Adipose tissue (tissue), 3 donors: Measurements from ENCODE around the gene DISC1. TPM values are rescaled to one million over a fixed set of nuclear protein-coding genes. Genes with fewer than 3 reads are reported as not detected.
"Not testable (repeated sequence)": the region's sequence is repeated elsewhere in the genome, so short reads cannot be mapped to it uniquely, and the experiment has no call there.

Source experiments
- H3K27ac ChIP-seq: one replicate; pipeline ENCODE4 v1.5.1; 2013; ENCODE audit warnings: low read depth, low read length
- WGBS, 3 donors: extraction: QIAGEN DNeasy Blood & Tissue Kit; methylation state at CpG; one replicate each; pipeline ENCODE4 v1.1.7; 2013; 5-methylcytosine and 5-hydroxymethylcytosine counted together
- polyA plus RNA-seq, 3 donors: library from polyadenylated mRNA; stranded (reverse); fragments of 200-250 nt; gene quantifications; one replicate each; pipeline ENCODE4 v1.2.3, GENCODE V29; 2013
- donor health status: healthy with polysubstance abuse.
- donor health status: Bipolar disorder and iron deficiency.
- donor health status: healthy.

The DISC1 gene
- polyA plus RNA-seq, 3 donors, result 0.48 to 1.5 (median 1.4) TPM

GRCh38 chr1:231603598-231604275, 22.9 kb upstream of the DISC1 start:
- 27 to 32% (median 28%) methylated on average over 8 of the region's 8 CpGs for WGBS, 3 donors
- no peak overlapping the region for H3K27ac ChIP-seq

DNA sequence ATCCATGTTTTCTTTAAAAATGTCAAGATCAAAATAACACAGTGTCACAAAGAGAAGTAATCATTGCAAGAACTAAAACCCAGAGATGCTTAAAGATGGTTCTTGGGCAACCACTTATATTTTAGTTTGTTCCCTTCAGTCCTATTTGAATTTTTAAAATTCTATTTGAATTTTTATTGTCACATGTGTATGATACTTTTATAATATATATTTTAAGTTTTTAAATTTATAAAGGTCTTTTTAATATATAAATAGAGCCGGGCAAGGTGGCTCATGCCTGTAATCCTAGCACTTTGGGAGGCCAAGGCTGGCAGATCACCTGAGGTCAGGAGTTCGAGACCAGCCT, 22.3 kb upstream of the DISC1 start:
- 65 to 68% (median 65%) methylated on average over 2 of the region's 2 CpGs for WGBS, 3 donors
- H3K27ac ChIP-seq, result no peak overlapping the region

DNA sequence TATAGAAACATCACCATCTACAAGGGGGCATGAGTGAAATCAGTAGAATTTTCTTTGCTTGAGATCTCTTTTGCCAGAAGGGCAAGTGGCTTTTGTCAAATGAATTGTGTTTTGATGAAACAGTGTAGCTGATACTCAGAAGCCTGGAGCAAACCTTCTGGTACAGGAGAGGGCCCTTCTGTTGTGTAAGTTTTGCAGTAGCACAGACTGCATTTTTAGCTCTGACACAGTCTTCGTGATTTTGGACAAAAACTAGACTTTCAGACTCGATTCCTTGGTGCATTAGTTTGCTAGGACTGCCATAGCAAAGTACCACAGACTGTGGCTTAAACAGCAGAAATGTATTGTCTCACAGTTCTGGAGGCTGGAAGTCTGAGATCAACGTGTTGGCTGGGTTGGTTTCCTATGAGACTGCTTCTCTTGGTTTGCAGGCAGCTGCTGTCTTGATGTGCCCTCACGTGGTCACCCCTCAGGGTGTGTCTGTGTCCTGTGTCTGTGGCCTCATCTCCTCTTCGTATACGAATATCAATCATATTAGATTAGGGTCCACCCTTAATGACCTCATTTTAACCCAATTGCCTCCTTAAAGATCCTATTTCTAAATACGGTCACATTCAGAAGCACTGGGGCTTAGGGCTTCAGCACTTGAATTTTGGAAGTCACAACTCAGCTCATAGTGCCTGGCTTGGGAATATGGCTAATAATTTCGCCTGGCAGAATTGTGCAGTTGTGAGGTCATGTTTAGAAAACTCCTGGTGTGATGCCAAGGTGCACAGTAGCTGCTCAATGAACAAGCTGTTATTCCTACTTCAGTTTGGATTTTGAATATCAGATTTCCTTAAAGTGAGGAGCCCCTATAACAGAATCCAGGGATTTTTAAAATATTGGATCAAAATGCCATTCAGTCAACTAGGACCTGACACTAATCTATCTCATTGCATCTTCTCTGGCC, 21.2 kb upstream of the DISC1 start:
- 47 to 58% (median 56%) methylated on average over 8 of the region's 8 CpGs for WGBS, 3 donors

DNA sequence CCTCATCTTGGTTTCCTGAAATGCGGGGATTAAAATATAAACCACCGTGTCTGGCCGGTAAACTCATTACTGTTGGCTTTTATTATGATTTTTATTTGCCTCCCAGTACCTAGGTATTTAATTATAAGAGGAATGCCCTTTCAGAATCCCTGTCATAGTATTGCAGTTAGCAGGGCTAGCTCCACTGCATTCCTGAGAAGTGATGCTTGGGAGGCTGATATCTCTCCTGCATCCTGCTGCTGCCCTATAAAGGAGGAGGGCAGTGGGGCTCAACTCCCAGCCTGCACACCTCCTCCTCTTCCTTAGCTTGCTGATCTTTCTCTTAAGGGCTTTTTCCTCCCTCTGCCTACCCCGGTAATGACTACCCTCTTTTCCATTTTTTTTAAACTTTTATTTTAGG, 19.9 kb upstream of the DISC1 start:
- H3K27ac ChIP-seq, result no peak overlapping the region
- 68 to 83% (median 81%) methylated on average over 4 of the region's 4 CpGs for WGBS, 3 donors

More for the DNA sequence above, 21.2 kb upstream of the DISC1 start:
- H3K27ac ChIP-seq, result no peak overlapping the region

GRCh38 chr1:231610388-231610787, 16.2 kb upstream of the DISC1 start:
- no peak overlapping the region for H3K27ac ChIP-seq
- 74 to 85% (median 80%) methylated on average over 2 of the region's 2 CpGs for WGBS, 3 donors

DNA sequence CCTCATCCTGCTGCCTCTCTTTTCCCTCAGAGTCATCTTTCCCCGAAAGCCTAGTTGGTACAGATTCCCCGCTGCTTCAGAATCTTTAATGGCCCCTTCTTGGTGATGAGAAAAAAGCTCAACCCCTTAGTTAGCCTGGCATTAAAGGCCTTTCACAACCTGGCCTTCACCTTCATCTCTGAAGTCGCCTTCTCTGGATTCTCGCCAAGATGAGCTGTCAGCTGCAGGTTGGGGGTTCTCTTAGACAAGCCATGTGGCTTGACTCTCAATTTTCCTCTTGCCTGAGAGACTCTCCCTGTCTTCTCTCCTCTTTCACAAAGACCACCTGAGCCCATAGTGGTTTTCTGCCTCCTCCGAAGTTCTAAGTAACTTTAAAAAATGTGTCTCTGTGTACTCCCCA, 15.5 kb upstream of the DISC1 start:
- no peak overlapping the region for H3K27ac ChIP-seq
- WGBS, 3 donors, result 68 to 80% (median 78%) methylated on average over 5 of the region's 5 CpGs

DNA sequence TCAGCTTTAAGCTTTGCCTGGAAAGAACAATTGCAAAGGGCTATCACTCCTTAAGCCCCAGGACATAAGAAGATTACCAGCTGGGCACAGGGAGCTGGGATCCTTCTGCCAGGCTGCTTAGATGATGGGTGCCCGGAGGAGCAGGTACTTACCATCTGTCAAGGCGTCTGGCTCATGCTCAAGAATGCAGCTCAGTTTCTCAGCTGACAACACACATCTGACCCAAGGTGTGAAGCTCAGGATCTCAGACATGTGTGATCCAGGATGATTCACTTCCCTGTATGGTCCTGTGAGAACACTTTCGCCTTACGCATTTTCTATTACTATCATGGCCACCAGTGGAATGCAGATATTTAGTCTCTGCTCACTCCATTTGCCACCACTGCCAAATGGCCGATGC, 14.7 kb upstream of the DISC1 start:
- no peak overlapping the region for H3K27ac ChIP-seq
- 83 to 91% (median 86%) methylated on average over 5 of the region's 5 CpGs for WGBS, 3 donors

DNA sequence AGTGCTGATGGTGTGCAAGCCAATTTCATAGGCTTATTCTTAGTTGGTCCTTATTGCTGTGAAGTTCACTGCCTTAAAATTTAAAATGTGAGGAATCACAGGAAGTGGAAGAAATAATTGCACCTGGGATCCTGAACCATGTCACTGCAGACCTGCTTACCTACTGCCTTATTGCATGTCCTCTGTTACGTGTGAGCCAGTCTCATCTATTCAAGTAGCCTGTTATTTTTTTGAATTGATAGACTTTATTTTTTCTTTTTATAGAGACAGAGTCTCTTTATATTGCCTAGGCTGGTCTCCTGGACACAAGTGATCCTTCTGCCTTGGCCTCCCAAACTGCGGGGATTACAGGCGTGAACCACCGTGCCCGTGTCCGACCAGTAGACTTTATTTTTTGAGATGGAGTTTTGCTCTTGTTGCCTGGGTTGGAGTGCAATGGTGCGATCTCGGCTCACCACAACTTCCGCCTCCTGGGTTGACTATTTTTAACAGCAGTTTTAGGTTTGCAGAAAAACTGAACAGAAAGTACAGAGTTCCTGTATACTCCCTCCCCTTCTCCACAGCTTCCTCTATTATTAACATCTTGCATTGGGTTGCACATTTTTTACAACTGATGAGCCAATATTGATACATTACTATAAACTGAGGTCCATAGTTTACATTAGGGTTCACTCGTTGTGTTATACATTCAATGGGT, 14.0 kb upstream of the DISC1 start:
- WGBS, 3 donors, result 49 to 88% (median 69%) methylated on average over 10 of the region's 10 CpGs
- no peak overlapping the region for H3K27ac ChIP-seq

GRCh38 chr1:231613419-231614349, 12.9 kb upstream of the DISC1 start:
- 47 to 60% (median 52%) methylated on average over 7 of the region's 7 CpGs for WGBS, 3 donors
- H3K27ac ChIP-seq, result no peak overlapping the region

- WGBS, 3 donors, result 84 to 88% (median 87%) methylated on average over 2 of the region's 2 CpGs
Observed at GRCh38 chr1:231616667-231617066, 9.9 kb upstream of the DISC1 start.

DNA sequence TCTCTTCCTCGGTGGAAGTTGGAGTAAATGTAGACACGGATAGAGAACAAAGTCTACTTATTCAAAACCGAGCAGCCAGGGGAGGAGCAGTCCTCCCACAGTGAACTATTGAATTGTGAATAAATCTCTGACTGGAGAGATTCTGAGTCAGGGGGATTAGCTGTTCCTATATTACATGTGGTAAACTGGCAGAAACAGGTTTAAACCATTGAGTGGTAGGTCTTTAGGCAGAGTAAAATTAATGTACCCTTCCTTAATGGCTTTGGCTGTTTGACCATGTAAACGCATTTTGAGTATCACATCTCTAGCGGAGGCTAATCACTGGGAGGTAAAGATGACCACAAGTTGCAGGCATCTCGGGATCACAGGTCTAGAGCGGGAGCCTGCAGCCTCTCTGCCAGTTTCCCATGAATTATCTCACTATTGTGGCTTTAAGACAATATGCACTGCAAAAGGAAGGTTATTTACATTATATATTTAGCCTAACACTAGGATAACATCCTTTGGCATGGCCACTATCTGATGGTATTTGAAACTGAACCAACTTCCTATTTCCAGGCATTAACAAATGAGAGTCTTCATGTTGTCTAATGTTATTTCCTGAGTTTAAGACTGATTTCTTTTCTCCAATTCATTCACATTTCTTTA, 7.9 kb upstream of the DISC1 start:
- H3K27ac ChIP-seq, result no peak overlapping the region
- WGBS, 3 donors, result 64 to 66% (median 66%) methylated on average over 7 of the region's 7 CpGs

More at GRCh38 chr1:231616667-231617066, 9.9 kb upstream of the DISC1 start:
- no peak overlapping the region for H3K27ac ChIP-seq

- H3K27ac ChIP-seq, result no peak overlapping the region
Observed at GRCh38 chr1:231619257-231619634, 7.3 kb upstream of the DISC1 start.

DNA sequence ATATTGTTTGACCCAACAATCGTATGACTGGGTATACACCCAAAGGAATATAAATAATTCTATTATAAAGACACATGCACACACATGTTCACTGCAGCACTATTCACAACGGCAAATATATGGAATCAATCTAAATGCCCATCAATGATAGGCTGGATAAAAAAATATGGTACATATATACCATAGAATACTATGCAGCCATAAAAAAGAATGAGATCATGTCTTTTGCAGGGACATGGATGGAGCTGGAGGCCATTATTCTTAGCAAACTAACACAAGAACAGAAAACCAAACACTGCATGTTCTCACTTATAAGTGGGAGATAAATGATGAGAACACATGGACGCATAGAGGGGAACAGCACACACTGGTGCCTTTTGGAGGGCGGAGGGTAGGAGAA, 1.5 kb upstream of the DISC1 start:
- WGBS, 3 donors, result 80 to 97% (median 85%) methylated on average over 4 of the region's 4 CpGs

DNA sequence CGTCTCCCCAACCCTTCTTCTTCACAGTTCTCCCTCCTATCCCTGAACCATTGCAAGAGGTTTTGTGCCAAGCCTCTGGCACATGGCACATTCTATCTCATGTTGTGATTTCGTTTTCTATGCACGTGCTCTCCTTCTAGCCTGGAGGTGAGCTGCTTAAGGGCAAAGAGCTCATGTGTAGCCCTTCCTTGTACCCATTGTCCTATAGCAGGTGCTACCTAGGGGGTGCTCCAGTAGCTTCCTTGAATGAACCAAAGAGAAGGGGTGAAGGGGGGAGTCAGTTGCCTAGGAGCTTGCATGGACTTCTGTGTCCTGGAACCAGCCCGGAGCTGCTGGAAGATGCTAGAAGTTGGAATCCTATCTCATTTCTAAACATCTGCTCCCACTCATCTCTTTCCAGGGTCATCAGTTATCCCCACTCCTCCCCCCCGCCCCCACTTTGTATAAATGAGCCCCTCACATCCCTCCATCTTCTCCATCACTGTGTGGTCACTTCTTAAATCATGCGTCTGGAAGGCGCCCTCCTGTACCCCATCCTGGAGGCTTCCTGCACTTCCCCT, 535 bp upstream of the DISC1 start:
- 13 to 16% (median 13%) methylated on average over 7 of the region's 7 CpGs for WGBS, 3 donors
- peak overlapping the region; percentile 71 for H3K27ac ChIP-seq

More for the DNA sequence above, 1.5 kb upstream of the DISC1 start:
- not testable (repeated sequence) for H3K27ac ChIP-seq

- 1% methylated on average over 45 to 49 of the region's 49 CpGs for WGBS, 3 donors
- H3K27ac ChIP-seq, result peak overlapping the region; percentile 71
Observed at GRCh38 chr1:231626951-231627614, 493 bp downstream of the DISC1 start.

GRCh38 chr1:231628207-231628876, 1.8 kb downstream of the DISC1 start:
- 70 to 76% (median 73%) methylated on average over 5 of the region's 5 CpGs for WGBS, 3 donors
- H3K27ac ChIP-seq, result no peak overlapping the region
